HL-60 (cell line): Measurements from ENCODE around the gene ACSF3.

Source experiments
- CTCF ChIP-seq: IDR thresholded peaks from one replicate; pipeline ENCODE4 v1.5.1; 2011; ENCODE audit warnings: low read length, control low read depth, inconsistent platforms; ENCODE audit not compliant: insufficient read depth
- POLR2AphosphoS5 ChIP-seq: IDR thresholded peaks from 2 replicates; pipeline ENCODE4 v1.6.1; 2012; ENCODE audit warnings: low read depth
- SPI1 ChIP-seq: IDR thresholded peaks from 2 replicates; pipeline ENCODE4 v1.6.1; 2012; ENCODE audit warnings: low read depth, mild to moderate bottlenecking, borderline replicate concordance
- TF ChIP-seq, protein P1 (sequence below): IDR thresholded peaks from 2 replicates; pipeline ENCODE4 v1.6.1; 2012; ENCODE audit warnings: low read depth; ENCODE audit not compliant: insufficient replicate concordance

DNA sequence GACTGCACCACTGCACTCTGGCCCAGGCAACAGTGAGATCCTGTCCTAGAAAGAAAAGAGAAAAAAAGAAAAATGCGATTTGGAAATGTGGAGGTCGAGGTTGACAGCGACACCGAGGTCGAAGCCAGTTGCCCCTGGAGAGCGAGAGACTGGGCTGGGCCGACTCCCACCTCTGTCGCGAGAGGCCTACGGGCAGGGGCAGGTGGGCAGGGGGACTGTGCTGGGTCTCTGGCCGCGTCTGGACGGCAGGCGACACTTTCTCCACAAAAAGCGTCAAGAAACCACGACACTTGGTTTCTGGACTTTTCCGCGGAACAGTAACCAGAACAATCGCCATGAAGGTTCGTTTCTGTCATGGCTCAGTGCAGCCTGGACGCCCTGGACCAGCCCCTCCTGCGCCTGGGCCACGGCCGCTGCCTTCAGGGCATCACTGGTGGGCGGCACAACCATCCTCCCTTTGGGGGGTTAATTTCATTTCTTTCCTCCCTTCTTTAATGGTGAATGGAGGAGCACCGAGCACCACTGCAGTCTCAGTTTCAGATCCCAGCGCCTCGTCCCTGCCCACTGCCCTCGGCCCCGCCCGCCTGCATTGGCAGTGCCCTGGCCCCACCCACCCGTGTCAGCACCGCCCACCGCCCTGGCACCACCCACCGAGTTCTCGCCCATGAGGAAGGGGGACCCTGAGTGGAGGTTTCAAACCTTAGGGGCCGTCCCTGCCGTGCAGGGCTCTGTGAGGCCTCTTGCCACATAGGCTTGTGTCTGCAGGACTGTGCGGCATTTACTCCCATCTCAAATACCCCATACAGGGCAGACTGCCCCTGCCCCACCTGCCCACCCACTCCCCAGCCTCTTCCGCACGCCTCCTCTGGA is 59.4 kb downstream of the ACSF3 start:
- TF ChIP-seq CTCF: no peak
- no peak for TF ChIP-seq POLR2AphosphoS5
- TF ChIP-seq, protein P1, sequence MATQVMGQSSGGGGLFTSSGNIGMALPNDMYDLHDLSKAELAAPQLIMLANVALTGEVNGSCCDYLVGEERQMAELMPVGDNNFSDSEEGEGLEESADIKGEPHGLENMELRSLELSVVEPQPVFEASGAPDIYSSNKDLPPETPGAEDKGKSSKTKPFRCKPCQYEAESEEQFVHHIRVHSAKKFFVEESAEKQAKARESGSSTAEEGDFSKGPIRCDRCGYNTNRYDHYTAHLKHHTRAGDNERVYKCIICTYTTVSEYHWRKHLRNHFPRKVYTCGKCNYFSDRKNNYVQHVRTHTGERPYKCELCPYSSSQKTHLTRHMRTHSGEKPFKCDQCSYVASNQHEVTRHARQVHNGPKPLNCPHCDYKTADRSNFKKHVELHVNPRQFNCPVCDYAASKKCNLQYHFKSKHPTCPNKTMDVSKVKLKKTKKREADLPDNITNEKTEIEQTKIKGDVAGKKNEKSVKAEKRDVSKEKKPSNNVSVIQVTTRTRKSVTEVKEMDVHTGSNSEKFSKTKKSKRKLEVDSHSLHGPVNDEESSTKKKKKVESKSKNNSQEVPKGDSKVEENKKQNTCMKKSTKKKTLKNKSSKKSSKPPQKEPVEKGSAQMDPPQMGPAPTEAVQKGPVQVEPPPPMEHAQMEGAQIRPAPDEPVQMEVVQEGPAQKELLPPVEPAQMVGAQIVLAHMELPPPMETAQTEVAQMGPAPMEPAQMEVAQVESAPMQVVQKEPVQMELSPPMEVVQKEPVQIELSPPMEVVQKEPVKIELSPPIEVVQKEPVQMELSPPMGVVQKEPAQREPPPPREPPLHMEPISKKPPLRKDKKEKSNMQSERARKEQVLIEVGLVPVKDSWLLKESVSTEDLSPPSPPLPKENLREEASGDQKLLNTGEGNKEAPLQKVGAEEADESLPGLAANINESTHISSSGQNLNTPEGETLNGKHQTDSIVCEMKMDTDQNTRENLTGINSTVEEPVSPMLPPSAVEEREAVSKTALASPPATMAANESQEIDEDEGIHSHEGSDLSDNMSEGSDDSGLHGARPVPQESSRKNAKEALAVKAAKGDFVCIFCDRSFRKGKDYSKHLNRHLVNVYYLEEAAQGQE: no peak
- no peak for TF ChIP-seq SPI1
